Naive thymus-derived CD4-positive, alpha-beta T cell (primary cell): ENCODE data around the gene OTOA. TPM values are rescaled to one million over a fixed set of nuclear protein-coding genes. Genes with fewer than 3 reads are reported as not detected.
A peak's percentile ranks its signal among the peaks of the same experiment; 100 is the strongest.

ENCODE experiments used
- ATAC-seq: fragments of 150-1000 bp; cut with Tn5 transposase; 2 replicates; pipeline ENCODE4 v1.10.0; 2021; ENCODE audit warnings: mild to moderate bottlenecking, moderate library complexity
- CTCF ChIA-PET: fragments of 350-600 bp; sonication (Branson Sonifier 250); formaldehyde crosslinking; loops from one replicate; lab custom pipeline; 2021; ENCODE audit warnings: antibody characterized with exemption; lab: Charles Lee
- POLR2A ChIA-PET: fragments of 350-600 bp; sonication (Branson Sonifier 250); formaldehyde crosslinking; loops from one replicate; lab custom pipeline; 2021; ENCODE audit warnings: antibody characterized with exemption, inconsistent platforms; lab: Charles Lee
- DNase-seq, 9 donors: peaks; one replicate each; pipeline versions ENCODE4 v3.0.0 to v3.0.0-alpha.2; 2020 to 2022; ENCODE audit warnings: mixed read lengths in 1 of 9
- H3K27ac ChIP-seq: one replicate; pipeline ENCODE4 v1.7.0; 2013; ENCODE audit warnings: mild to moderate bottlenecking, low read depth, low read length, moderate library complexity
- H3K27me3 ChIP-seq, 2 donors: one replicate each; pipeline ENCODE4 v1.7.0; 2013; ENCODE audit warnings: low read length in 2 of 2, mild to moderate bottlenecking in 2 of 2, moderate library complexity in 2 of 2; ENCODE audit not compliant: control insufficient read depth in 2 of 2, insufficient read depth in 2 of 2
- H3K36me3 ChIP-seq, 3 experiments: 1 replicate in 2 of 3; 2 replicates in 1 of 3; pipeline ENCODE4 v1.7.0; 2013; ENCODE audit warnings: low read length in 3 of 3, mild to moderate bottlenecking in 3 of 3, moderate library complexity in 1 of 3; ENCODE audit not compliant: insufficient read depth in 3 of 3, control insufficient read depth in 2 of 3
- H3K4me1 ChIP-seq, 2 donors: one replicate each; pipeline ENCODE4 v1.7.0; 2013; ENCODE audit warnings: low read length in 2 of 2, mild to moderate bottlenecking in 2 of 2, moderate library complexity in 1 of 2; ENCODE audit not compliant: control insufficient read depth in 2 of 2, insufficient read depth in 2 of 2
- H3K4me3 ChIP-seq: 2 replicates; pipeline ENCODE4 v1.7.0; 2013; ENCODE audit warnings: mild to moderate bottlenecking, low read length
- H3K9me3 ChIP-seq, 3 experiments: 1 replicate in 2 of 3; 2 replicates in 1 of 3; pipeline ENCODE4 v1.7.0; 2013; ENCODE audit warnings: low read length in 3 of 3; ENCODE audit not compliant: control insufficient read depth in 2 of 3
- H3K27ac Mint-ChIP-seq, 9 donors: one replicate each; pipeline ENCODE4 v1.8.0; 2020 to 2022; ENCODE audit warnings: mixed read lengths in 9 of 9, mild to moderate bottlenecking in 8 of 9, moderate library complexity in 5 of 9, inconsistent platforms in 2 of 9
- H3K27me3 Mint-ChIP-seq, 5 donors: one replicate each; pipeline ENCODE4 v1.8.0; 2021 to 2022; ENCODE audit warnings: mixed read lengths in 5 of 5, mild to moderate bottlenecking in 1 of 5
- H3K36me3 Mint-ChIP-seq, 5 donors: one replicate each; pipeline ENCODE4 v1.8.0; 2020 to 2022; ENCODE audit warnings: mixed read lengths in 5 of 5, mild to moderate bottlenecking in 3 of 5, inconsistent platforms in 1 of 5
- H3K4me1 Mint-ChIP-seq, 7 donors: one replicate each; pipeline ENCODE4 v1.8.0; 2020 to 2022; ENCODE audit warnings: mixed read lengths in 7 of 7, mild to moderate bottlenecking in 3 of 7, inconsistent platforms in 1 of 7
- H3K4me3 Mint-ChIP-seq, 10 donors: one replicate each; pipeline ENCODE4 v1.8.0; 2020 to 2022; ENCODE audit warnings: mild to moderate bottlenecking in 10 of 10, mixed read lengths in 10 of 10, moderate library complexity in 6 of 10, inconsistent platforms in 2 of 10
- H3K9me3 Mint-ChIP-seq, 11 donors: one replicate each; pipeline ENCODE4 v1.8.0; 2020 to 2022; ENCODE audit warnings: mixed read lengths in 11 of 11, mild to moderate bottlenecking in 4 of 11, inconsistent platforms in 1 of 11, moderate library complexity in 1 of 11
- intact Hi-C, 2 donors: fragments of 100-400 bp; cut with micrococcal nuclease; formaldehyde crosslinking; loops; one replicate each; pipeline ENCODE4 v1.15.1; 2023
- polyA plus RNA-seq, 2 donors: library from polyadenylated mRNA; unstranded; fragments of 300-500 nt; fragmentation: Illumina TruSeq; gene quantifications; one replicate each; pipeline ENCODE4 v1.2.3, GENCODE V29; 2021
- total RNA-seq, 6 experiments: library from RNA in 5 of 6; stranded (reverse) in 5 of 6; gene quantifications; 1 replicate in 5 of 6; 2 replicates in 1 of 6; pipeline ENCODE4 v1.2.3 and lab custom pipeline; 2021 to 2026

The OTOA gene
- total and polyA plus RNA-seq, 7 experiments from 2014 or later, result 0.04 to 0.17 (median 0.11) TPM; not detected in 2

GRCh38 chr16:21638573-21638975 is 25.2 kb upstream of the OTOA start:
- Histone ChIP-seq H3K36me3 (peaks cover 0 to 8% (median 0%) of the 10 kb centered on the region in 3 experiments), H3K4me1 (peaks cover 17 to 24% of the 10 kb centered on the region in 2 donors), H3K4me3 (no peak overlapping the region), H3K9me3 (no peaks in the 10 kb centered on the region), H3K27me3 (no peaks in the 10 kb centered on the region), H3K27ac (peak overlapping the region; percentile 26)
- Mint-ChIP-seq H3K9me3 (no peaks in the 10 kb centered on the region), H3K27ac (peak overlapping the region; percentile 14 to 90 (median 66)), H3K27me3 (no peaks in the 10 kb centered on the region), H3K4me3 (peak overlapping the region in 8 of 10 donors; percentile 2 to 34 (median 14)), H3K36me3 (peaks cover 0 to 25% (median 5%) of the 10 kb centered on the region in 5 donors), H3K4me1 (peaks cover 9 to 32% (median 24%) of the 10 kb centered on the region in 7 donors)
- CTCF ChIA-PET, result interaction anchor here (0.7 to 8.0 kb wide), 5 partner anchors 34 to 56 kb away, joined by 3 to 83 read pairs (median 4); no protein-coding TSS in a partner anchor
- POLR2A ChIA-PET, result interaction anchor here (0.6 to 2.1 kb wide), 8 partner anchors 9 to 75 kb away, joined by 3 to 4 read pairs (median 4); no protein-coding TSS in a partner anchor
- intact Hi-C loops, result no loop called here
- peak in 2 of 9 donors; percentile 16 to 27 for DNase-seq
- peak; percentile 52 for ATAC-seq

GRCh38 chr16:21639493-21639892 is 24.3 kb upstream of the OTOA start:
- Histone ChIP-seq H3K27me3 (no peaks in the 10 kb centered on the region), H3K9me3 (no peaks in the 10 kb centered on the region), H3K4me1 (peaks cover 17 to 31% of the 10 kb centered on the region in 2 donors), H3K4me3 (no peak overlapping the region), H3K36me3 (peaks cover 0 to 3% (median 0%) of the 10 kb centered on the region in 3 experiments), H3K27ac (no peak overlapping the region)
- Mint-ChIP-seq H3K27ac (peak overlapping the region in 4 of 9 donors; percentile 25 to 71 (median 47)), H3K4me1 (peaks cover 14 to 42% (median 33%) of the 10 kb centered on the region in 7 donors), H3K36me3 (peaks cover 0 to 24% (median 5%) of the 10 kb centered on the region in 5 donors), H3K9me3 (no peaks in the 10 kb centered on the region), H3K27me3 (no peaks in the 10 kb centered on the region), H3K4me3 (no peak overlapping the region)
- no peak for ATAC-seq
- CTCF ChIA-PET, result interaction anchor here (0.6 to 8.0 kb wide), 8 partner anchors 18 to 402 kb away, joined by 3 to 83 read pairs (median 5); no protein-coding TSS in a partner anchor
- POLR2A ChIA-PET, result interaction anchor here (0.6 to 2.6 kb wide), 6 partner anchors 10 to 86 kb away, joined by 3 to 14 read pairs (median 4); no protein-coding TSS in a partner anchor
- intact Hi-C loops, result no loop called here
- DNase-seq, result no peak

GRCh38 chr16:21641916-21642315 is 21.9 kb upstream of the OTOA start:
- Mint-ChIP-seq H3K27me3 (no peaks in the 10 kb centered on the region), H3K4me1 (peaks cover 23 to 58% (median 52%) of the 10 kb centered on the region in 7 donors), H3K27ac (no peak overlapping the region), H3K36me3 (peaks cover 0 to 4% (median 0%) of the 10 kb centered on the region in 5 donors), H3K9me3 (no peaks in the 10 kb centered on the region), H3K4me3 (no peak overlapping the region)
- Histone ChIP-seq H3K4me1 (peaks cover 36 to 52% of the 10 kb centered on the region in 2 donors), H3K27me3 (no peaks in the 10 kb centered on the region), H3K4me3 (no peak overlapping the region), H3K36me3 (no peaks in the 10 kb centered on the region), H3K27ac (no peak overlapping the region), H3K9me3 (no peaks in the 10 kb centered on the region)
- intact Hi-C loops, result loop anchor here (2.0 to 10.0 kb wide), 4 partner anchors 15 to 1420 kb away; no protein-coding TSS in a partner anchor
- ATAC-seq, result no peak
- ChIA-PET POLR2A (interaction anchor here (0.6 to 4.8 kb wide), 5 partner anchors 20 to 1223 kb away, joined by 3 to 26 read pairs (median 5); no protein-coding TSS in a partner anchor), CTCF (interaction anchor here (0.8 to 8.0 kb wide), 6 partner anchors 14 to 67 kb away, joined by 3 to 83 read pairs (median 5); no protein-coding TSS in a partner anchor)
- DNase-seq, result no peak

GRCh38 chr16:21642861-21643260 is 20.9 kb upstream of the OTOA start:
- Histone ChIP-seq H3K9me3 (no peaks in the 10 kb centered on the region), H3K4me1 (peaks cover 46 to 61% of the 10 kb centered on the region in 2 donors), H3K36me3 (no peaks in the 10 kb centered on the region), H3K27ac (no peak overlapping the region), H3K27me3 (no peaks in the 10 kb centered on the region), H3K4me3 (no peak overlapping the region)
- ChIA-PET CTCF (interaction anchor here (0.6 to 8.0 kb wide), 9 partner anchors 14 to 1421 kb away, joined by 3 to 83 read pairs (median 4); no protein-coding TSS in a partner anchor), POLR2A (interaction anchor here (1.4 to 4.8 kb wide), 2 partner anchors 45 to 53 kb away, joined by 3 to 26 read pairs; no protein-coding TSS in a partner anchor)
- ATAC-seq (no peak), DNase-seq (no peak)
- H3K36me3 Mint-ChIP-seq, result peaks cover 0 to 7% (median 0%) of the 10 kb centered on the region in 5 donors
- no peak overlapping the region for H3K4me3 Mint-ChIP-seq
- peaks cover 32 to 62% (median 58%) of the 10 kb centered on the region in 7 donors for H3K4me1 Mint-ChIP-seq
- H3K9me3 Mint-ChIP-seq, result no peaks in the 10 kb centered on the region
- intact Hi-C loops, result loop anchor here (5.0 to 10.0 kb wide), 3 partner anchors 64 to 1419 kb away; no protein-coding TSS in a partner anchor
- H3K27me3 Mint-ChIP-seq, result no peaks in the 10 kb centered on the region
- no peak overlapping the region for H3K27ac Mint-ChIP-seq

GRCh38 chr16:21643785-21644184 is 20.0 kb upstream of the OTOA start:
- ChIA-PET CTCF (interaction anchor here (1.0 to 8.0 kb wide), 4 partner anchors 13 to 65 kb away, joined by 3 to 83 read pairs (median 35); no protein-coding TSS in a partner anchor), POLR2A (interaction anchor here (4.8 kb wide), 1 partner anchor 46 kb away, joined by 26 read pairs; no protein-coding TSS in a partner anchor)
- no peak for ATAC-seq
- no peak for DNase-seq
- H3K27me3 ChIP-seq, result no peaks in the 10 kb centered on the region
- no peak overlapping the region for H3K27ac ChIP-seq
- Mint-ChIP-seq H3K4me1 (peaks cover 29 to 63% (median 59%) of the 10 kb centered on the region in 7 donors), H3K4me3 (peak overlapping the region in 6 of 10 donors; percentile 6 to 86 (median 30)), H3K9me3 (no peaks in the 10 kb centered on the region), H3K36me3 (peaks cover 0 to 5% (median 0%) of the 10 kb centered on the region in 5 donors), H3K27me3 (no peaks in the 10 kb centered on the region), H3K27ac (peak overlapping the region in 8 of 9 donors; percentile 36 to 95 (median 92))
- no peaks in the 10 kb centered on the region for H3K36me3 ChIP-seq
- H3K4me1 ChIP-seq, result peaks cover 47 to 61% of the 10 kb centered on the region in 2 donors
- no peak overlapping the region for H3K4me3 ChIP-seq
- no peaks in the 10 kb centered on the region for H3K9me3 ChIP-seq
- intact Hi-C loops, result loop anchor here (2.0 to 10.0 kb wide), 6 partner anchors 17 to 1505 kb away; partner anchors contain the start of genes THUMPD1 (in 1 of the 2) and USP31 (in 1 of the 2)

- CTCF ChIA-PET, result interaction anchor here (3.5 to 8.0 kb wide), 3 partner anchors 12 to 64 kb away, joined by 19 to 83 read pairs (median 51); no protein-coding TSS in a partner anchor
- H3K4me3 ChIP-seq, result peak overlapping the region; percentile 57
Observed at GRCh38 chr16:21644674-21645073, 19.1 kb upstream of the OTOA start.

More at GRCh38 chr16:21644674-21645073, 19.1 kb upstream of the OTOA start:
- DNase-seq (no peak), ATAC-seq (no peak)
- Mint-ChIP-seq H3K4me1 (peaks cover 30 to 62% (median 54%) of the 10 kb centered on the region in 7 donors), H3K36me3 (peaks cover 0 to 5% (median 0%) of the 10 kb centered on the region in 5 donors), H3K27me3 (no peaks in the 10 kb centered on the region), H3K27ac (peak overlapping the region; percentile 91 to 97 (median 95)), H3K4me3 (peak overlapping the region; percentile 66 to 90 (median 81)), H3K9me3 (no peaks in the 10 kb centered on the region)
- peak overlapping the region; percentile 77 for H3K27ac ChIP-seq
- POLR2A ChIA-PET, result interaction anchor here (1.0 to 4.8 kb wide), 2 partner anchors 23 to 47 kb away, joined by 3 to 26 read pairs; no protein-coding TSS in a partner anchor
- no peaks in the 10 kb centered on the region for H3K9me3 ChIP-seq
- H3K36me3 ChIP-seq, result no peaks in the 10 kb centered on the region
- intact Hi-C loops, result loop anchor here (1.0 to 10.0 kb wide), 9 partner anchors 13 to 1504 kb away; partner anchors contain the start of genes METTL9 (in 2 of the 2), THUMPD1 (in 1 of the 2), UQCRC2 (in 1 of the 2) and USP31 (in 1 of the 2)
- H3K27me3 ChIP-seq, result no peaks in the 10 kb centered on the region
- peaks cover 42 to 57% of the 10 kb centered on the region in 2 donors for H3K4me1 ChIP-seq
